Heart left ventricle (tissue), 16 donors: Measurements from ENCODE around the gene ATP1A1. TPM values are rescaled to one million over a fixed set of nuclear protein-coding genes. Genes with fewer than 3 reads are reported as not detected.

ENCODE experiments used
- ATAC-seq, 4 donors: fragments of 200-7000 bp; cut with Tn5 transposase; one replicate each; pipeline ENCODE4 v1.9.1; 2020 to 2022; ENCODE audit warnings: moderate library complexity in 4 of 4, mild to moderate bottlenecking in 3 of 4, moderate number of reproducible peaks in 1 of 4
- DNase-seq, 5 donors: peaks; one replicate each; pipeline ENCODE4 v3.0.0-alpha.2; 2020
- H3K27ac ChIP-seq, 12 donors: fragments of 200-600 bp; sonication (generic) in 4 of 12; one replicate each; pipeline versions ENCODE4 v1.5.0 to v1.8.0; 2016 to 2022; ENCODE audit warnings: mild to moderate bottlenecking in 2 of 12
- H3K27me3 ChIP-seq, 9 donors: fragments of 200-600 bp; sonication (generic) in 2 of 9; one replicate each; pipeline versions ENCODE4 v1.5.1 to v1.8.0; 2016 to 2022; ENCODE audit warnings: mild to moderate bottlenecking in 3 of 9
- H3K36me3 ChIP-seq, 9 donors: fragments of 200-600 bp; sonication (generic) in 2 of 9; one replicate each; pipeline versions ENCODE4 v1.5.0 to v1.8.0; 2018 to 2022; ENCODE audit warnings: mild to moderate bottlenecking in 2 of 9
- H3K4me1 ChIP-seq, 12 donors: fragments of 200-600 bp; sonication (generic) in 4 of 12; one replicate each; pipeline versions ENCODE4 v1.5.0 to v1.8.0; 2016 to 2022; ENCODE audit warnings: mild to moderate bottlenecking in 3 of 12
- H3K4me3 ChIP-seq, 12 donors: fragments of 200-600 bp; sonication (generic) in 4 of 12; one replicate each; pipeline versions ENCODE4 v1.5.0 to v1.8.0; 2017 to 2022; ENCODE audit warnings: mild to moderate bottlenecking in 9 of 12, moderate library complexity in 4 of 12
- H3K9me3 ChIP-seq, 12 donors: fragments of 200-600 bp; sonication (generic) in 4 of 12; one replicate each; pipeline versions ENCODE4 v1.5.0 to v1.8.0; 2016 to 2022; ENCODE audit warnings: mild to moderate bottlenecking in 1 of 12
- CTCF ChIP-seq, 12 donors: fragments of 200-600 bp; sonication (generic) in 4 of 12; IDR thresholded peaks; one replicate each; pipeline versions ENCODE4 v1.5.0 to v1.8.0; 2018 to 2022; ENCODE audit warnings: antibody characterized with exemption in 12 of 12, mild to moderate bottlenecking in 5 of 12
- POLR2A ChIP-seq, 2 donors: fragments of 450-650 bp; IDR thresholded peaks; one replicate each; pipeline ENCODE4 v1.6.1; 2017; ENCODE audit warnings: antibody characterized with exemption in 2 of 2, mild to moderate bottlenecking in 2 of 2, moderate library complexity in 2 of 2
- WGBS, 4 donors: extraction: QIAGEN DNeasy Blood & Tissue Kit in 2 of 4; methylation state at CpG; one replicate each; pipeline versions ENCODE4 v1.1.5 to v1.1.7; 2013 to 2018; 5-methylcytosine and 5-hydroxymethylcytosine counted together
- intact Hi-C, 10 donors: fragments of 100-400 bp; cut with DNase I; formaldehyde crosslinking; loops; one replicate each; pipeline versions ENCODE4 v1.11.1 to v1.14.2; 2022
- polyA plus RNA-seq, 2 donors: library from polyadenylated mRNA; stranded (reverse); fragments of 200-250 nt; gene quantifications; one replicate each; pipeline ENCODE4 v1.2.3, GENCODE V29; 2013
- total RNA-seq, 9 donors: library from RNA; depleted of rRNA in 2 of 9; stranded (reverse); fragments of >200 nt in 2 of 9; fragmentation: NEBNext Ultra II Directional in 3 of 9; extraction: Animal tissue kit (Norgen Biotek cat#: 25700) in 3 of 9; gene quantifications; one replicate each; pipeline versions ENCODE4 v1.1.0 to v1.2.4, GENCODE V29; 2016 to 2023
- donor health status: ischemic (EF 13 %, LVEDD 7.1; RV severe dilation, severe dysfunction).
- donor health status: healthy with polysubstance abuse.
- donor health status: DM: no; HTN: yes; CAD: no.
- donor health status: DM: no; HTN: no; CAD: no.
- donor health status: ischemic (EF 25% LVEDD 6.9; RV normal size, moderate dysfunction).
- donor health status: ischemic (EF 25% LVEDD 5.7; RV mildly dilated, moderate dysfunction).
- donor health status: healthy.
- donor health status: DM: yes; HTN: yes; CAD: no.
- donor health status: ischemic (EF 35%, LVEDD 5.7; RV mildly dilated, moderate dysfunction).
- donor health status: nonischemic (EF 11% LVEDD 7.7; RV severe dilation, severe dysfunction).
- donor health status: DM: yes; HTN: yes; CAD: no.
- donor health status: PGD.
- donor health status: ischemic (EF 29% LVEDD 5.4; RV normal size, mild dysfunction).
- donor health status: nonischemic (EF 23%, LVEDD 6.1; RV moderate dilation, normal function).

The ATP1A1 gene
- total and polyA plus RNA-seq, 11 donors = 115 to 896 (median 241) TPM

DNA sequence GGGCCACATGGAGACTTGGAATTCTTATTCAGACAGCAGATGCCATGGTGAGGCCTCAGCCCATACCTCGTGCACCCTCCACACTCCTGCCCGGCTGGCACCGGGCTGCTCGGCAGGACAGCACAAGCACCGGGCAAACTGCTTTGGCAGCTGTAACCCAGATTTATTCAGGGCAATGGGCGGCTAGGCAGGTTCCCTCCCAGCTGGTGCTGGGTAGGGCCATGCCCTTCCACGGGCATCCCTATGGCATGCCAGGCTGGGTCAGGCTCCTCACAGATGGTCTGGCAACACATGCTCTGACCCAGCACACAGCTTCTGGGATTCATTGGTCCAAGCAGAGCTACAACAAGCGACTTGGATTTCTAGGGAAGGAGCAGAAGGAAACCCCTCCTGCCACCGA lies 53.4 kb downstream of the ATP1A1 start:
- Histone ChIP-seq H3K36me3 (no peaks in the 10 kb centered on the region), H3K4me3 (no peak overlapping the region), H3K27me3 (no peaks in the 10 kb centered on the region), H3K4me1 (peaks cover 0 to 20% (median 4%) of the 10 kb centered on the region in 12 donors), H3K9me3 (no peaks in the 10 kb centered on the region), H3K27ac (no peak overlapping the region)
- intact Hi-C loops = loop anchor here in 1 of 10 donors (5.0 kb wide), 1 partner anchor 51 kb away; no protein-coding TSS in a partner anchor
- ATAC-seq (no peak), DNase-seq (no peak)
- 77 to 90% (median 86%) methylated on average over 7 to 9 of the region's 9 CpGs for WGBS, 4 donors
- TF ChIP-seq POLR2A (IDR thresholded peaks at IDR 0.05) (no peak), CTCF (IDR thresholded peaks at IDR 0.05) (no peak)

DNA sequence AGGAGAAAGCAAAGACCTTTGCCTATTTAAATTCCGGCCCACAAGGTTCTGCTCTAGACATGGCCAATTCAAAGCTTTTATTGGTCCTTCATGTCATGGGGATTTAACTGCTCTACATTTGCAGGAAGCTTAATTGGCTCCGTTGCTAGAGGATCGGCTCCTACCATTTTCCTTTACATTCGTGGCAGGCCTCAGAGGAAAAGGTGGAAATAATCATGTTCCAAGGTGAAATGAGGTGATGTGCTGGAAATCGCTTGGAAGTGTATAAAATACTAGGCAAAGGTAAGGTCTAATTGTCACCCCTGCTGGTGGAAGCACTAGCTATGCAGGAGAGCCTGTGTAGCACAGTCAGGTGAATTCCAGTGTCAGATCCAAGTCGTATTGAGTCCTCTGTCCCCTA lies 55.5 kb downstream of the ATP1A1 start:
- no peak for ATAC-seq
- Histone ChIP-seq H3K9me3 (no peaks in the 10 kb centered on the region), H3K36me3 (no peaks in the 10 kb centered on the region), H3K4me3 (no peak overlapping the region), H3K4me1 (peaks cover 0 to 29% (median 7%) of the 10 kb centered on the region in 12 donors), H3K27me3 (no peaks in the 10 kb centered on the region), H3K27ac (peak overlapping the region in 1 of 12 donors; percentile 77)
- TF ChIP-seq POLR2A (IDR thresholded peaks at IDR 0.05) (no peak), CTCF (IDR thresholded peaks at IDR 0.05) (no peak)
- intact Hi-C loops = loop anchor here in 1 of 10 donors (5.0 kb wide), 1 partner anchor 49 kb away; no protein-coding TSS in a partner anchor
- DNase-seq = no peak
- 78 to 84% (median 83%) methylated on average over 6 of the region's 6 CpGs for WGBS, 4 donors

GRCh38 chr1:116429821-116430374 lies 56.9 kb downstream of the ATP1A1 start:
- WGBS, 4 donors = 54 to 76% (median 62%) methylated on average over 2 of the region's 2 CpGs
- Histone ChIP-seq H3K4me3 (no peak overlapping the region), H3K36me3 (no peaks in the 10 kb centered on the region), H3K27me3 (no peaks in the 10 kb centered on the region), H3K9me3 (peaks cover 0 to 3% (median 0%) of the 10 kb centered on the region in 12 donors), H3K27ac (peak overlapping the region in 10 of 12 donors; percentile 25 to 92 (median 72)), H3K4me1 (peaks cover 0 to 34% (median 7%) of the 10 kb centered on the region in 12 donors)
- peak; percentile 69 to 80 (median 74) for ATAC-seq
- peak in 2 of 5 donors; percentile 40 to 66 for DNase-seq
- TF ChIP-seq CTCF (IDR thresholded peaks at IDR 0.05) = no peak
- no peak for TF ChIP-seq POLR2A (IDR thresholded peaks at IDR 0.05)
- intact Hi-C loops = loop anchor here in 5 of 10 donors (5.0 kb wide), 1 partner anchor 47 kb away; no protein-coding TSS in a partner anchor

DNA sequence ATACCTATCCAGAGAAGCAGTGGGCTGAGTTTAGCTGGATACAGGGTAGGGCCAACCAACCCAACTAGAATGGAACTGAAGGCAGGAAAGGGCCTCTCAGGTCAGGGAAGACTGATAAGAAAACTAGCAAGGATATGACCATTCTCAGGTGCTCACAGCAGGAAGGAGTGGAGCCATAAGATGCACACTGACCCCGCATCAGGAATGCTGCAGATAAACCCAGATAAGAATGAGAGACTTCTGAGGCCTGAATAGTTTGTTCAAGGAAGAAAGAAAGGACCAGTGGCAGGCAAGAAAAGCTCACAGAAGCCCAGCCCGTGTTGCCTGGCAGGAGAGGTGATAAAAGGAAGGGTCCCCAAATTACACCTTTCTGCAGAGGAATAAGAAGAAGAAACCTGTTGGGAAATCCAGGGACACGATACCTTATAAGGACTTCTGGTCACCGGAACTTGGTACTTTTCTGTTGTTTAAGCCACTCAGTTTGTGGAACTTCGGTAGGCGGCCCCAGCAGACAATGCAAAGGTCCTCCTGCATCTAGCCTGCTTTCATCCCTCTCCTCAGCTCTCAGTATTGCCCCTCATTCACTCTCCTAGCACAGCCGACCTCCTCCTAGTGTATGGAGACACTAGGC lies 58.9 kb downstream of the ATP1A1 start:
- peaks cover 0 to 34% (median 7%) of the 10 kb centered on the region in 12 donors for H3K4me1 ChIP-seq
- H3K27me3 ChIP-seq = no peaks in the 10 kb centered on the region
- DNase-seq = no peak
- no peak overlapping the region for H3K4me3 ChIP-seq
- peak overlapping the region in 2 of 12 donors; percentile 24 to 83 for H3K27ac ChIP-seq
- intact Hi-C loops = loop anchor here in 5 of 10 donors (2.0 to 5.0 kb wide), 3 partner anchors 45 to 53 kb away; no protein-coding TSS in a partner anchor
- no peak for TF ChIP-seq POLR2A (IDR thresholded peaks at IDR 0.05)
- no peak for TF ChIP-seq CTCF (IDR thresholded peaks at IDR 0.05)
- H3K36me3 ChIP-seq = no peaks in the 10 kb centered on the region
- WGBS, 4 donors = 76 to 82% (median 81%) methylated on average over 7 of the region's 7 CpGs
- no peak for ATAC-seq
- H3K9me3 ChIP-seq = peaks cover 0 to 6% (median 0%) of the 10 kb centered on the region in 12 donors
